SKM-1 treated with dmso at 0.1 percent for 144 hours (cell line): ENCODE measurements around the gene DUSP15.
"Not testable (repeated sequence)": the region's sequence is repeated elsewhere in the genome, so short reads cannot be mapped to it uniquely, and the experiment has no call there.

Experiments used
- DNase-seq: peaks from one replicate; lab custom pipeline; 2025; ENCODE audit not compliant: unreplicated experiment; lab: John Stamatoyannopoulos, UW

Gene DUSP15

GRCh38 chr20:31840906-31841816 is 29.2 kb downstream of the DUSP15 start:
- DNase-seq, result no peak

DNA sequence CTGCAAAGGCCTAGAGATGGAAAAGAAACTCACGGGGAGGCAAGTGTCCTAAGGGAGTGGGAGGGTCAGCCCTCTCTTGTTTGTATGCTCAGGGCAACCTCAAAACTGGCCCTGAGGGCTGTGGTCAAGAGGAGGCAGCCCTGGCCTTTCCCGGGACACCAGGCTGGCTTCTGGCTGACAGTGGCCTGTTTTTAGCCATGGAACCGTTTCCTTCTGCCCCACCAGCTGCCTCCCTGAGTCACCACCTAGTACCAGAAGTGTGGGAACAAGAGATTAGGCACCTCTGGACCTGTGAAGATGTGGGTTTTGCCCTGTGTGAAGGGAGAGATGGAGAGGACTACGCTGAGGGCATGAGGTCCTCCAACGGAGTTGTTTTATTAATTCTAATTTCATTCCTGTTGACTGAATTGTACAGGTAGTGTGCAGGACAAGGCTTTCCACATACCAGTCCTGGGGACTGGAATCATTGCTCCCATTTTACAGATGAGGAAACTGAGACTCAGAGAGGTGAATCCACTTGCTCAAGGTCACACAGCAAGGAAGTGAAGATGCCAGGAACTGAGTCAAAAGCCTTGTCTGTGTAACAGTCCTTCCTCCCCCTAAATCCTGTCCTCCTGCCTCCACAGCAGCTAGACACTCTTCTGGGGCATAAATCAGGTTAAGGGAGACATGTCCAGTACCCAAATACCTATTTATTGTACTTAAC is 30.4 kb downstream of the DUSP15 start:
- no peak for DNase-seq

DNA sequence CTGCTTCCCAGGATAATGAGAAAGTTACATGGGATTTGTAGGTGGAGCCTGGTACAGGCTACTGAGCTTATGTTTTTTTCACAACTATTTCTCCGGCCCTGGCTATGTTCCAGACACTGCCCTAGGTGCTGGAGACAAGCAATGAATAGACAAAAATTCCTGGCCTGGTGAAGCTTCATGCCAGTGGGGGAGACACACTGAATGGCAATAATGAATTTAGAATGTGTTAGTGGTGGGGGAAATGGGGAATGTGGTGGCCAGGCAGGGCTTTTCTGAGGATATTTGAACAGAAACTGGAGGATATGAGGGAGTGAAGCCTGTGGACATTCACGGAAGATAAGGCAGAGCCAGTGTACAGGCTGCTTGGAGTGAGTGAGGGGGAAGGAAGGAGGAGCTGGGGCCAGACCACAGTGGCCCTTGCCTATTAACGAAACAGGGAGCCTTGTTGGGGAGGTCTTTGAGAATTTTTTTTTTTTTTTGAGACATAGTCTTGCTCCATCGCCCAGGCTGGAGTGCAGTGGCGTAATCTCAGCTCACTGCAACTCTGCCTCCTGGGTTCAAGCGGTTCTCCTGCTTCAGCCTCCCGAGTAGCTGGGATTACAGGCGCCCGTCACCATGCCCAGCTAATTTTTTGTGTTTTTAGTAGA is 31.6 kb downstream of the DUSP15 start:
- no peak for DNase-seq

DNA sequence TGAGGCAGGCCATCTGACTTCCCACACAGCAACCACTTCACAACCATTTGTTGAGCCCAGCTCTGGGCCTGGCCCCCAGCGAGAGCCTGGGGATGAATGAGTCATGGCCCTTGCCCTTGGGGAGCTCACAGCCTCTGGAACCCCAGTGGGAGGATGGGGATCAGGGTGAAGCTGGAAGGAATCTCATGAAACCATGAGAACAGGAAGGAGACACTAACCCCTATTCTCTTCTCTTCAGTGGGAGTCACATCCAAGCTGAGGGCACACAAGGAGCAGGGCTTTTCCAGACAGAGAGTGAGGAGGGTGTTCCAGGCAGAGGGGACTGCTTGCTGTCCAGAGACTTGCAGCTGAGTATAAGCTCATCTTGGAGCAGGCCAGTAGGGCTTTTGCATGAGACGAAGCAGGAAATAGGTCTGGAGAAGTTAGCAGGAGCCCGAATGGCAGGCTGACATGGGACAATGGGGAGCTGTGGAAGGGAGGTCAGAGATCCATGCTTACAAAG is 32.4 kb downstream of the DUSP15 start:
- DNase-seq, result no peak

DNA sequence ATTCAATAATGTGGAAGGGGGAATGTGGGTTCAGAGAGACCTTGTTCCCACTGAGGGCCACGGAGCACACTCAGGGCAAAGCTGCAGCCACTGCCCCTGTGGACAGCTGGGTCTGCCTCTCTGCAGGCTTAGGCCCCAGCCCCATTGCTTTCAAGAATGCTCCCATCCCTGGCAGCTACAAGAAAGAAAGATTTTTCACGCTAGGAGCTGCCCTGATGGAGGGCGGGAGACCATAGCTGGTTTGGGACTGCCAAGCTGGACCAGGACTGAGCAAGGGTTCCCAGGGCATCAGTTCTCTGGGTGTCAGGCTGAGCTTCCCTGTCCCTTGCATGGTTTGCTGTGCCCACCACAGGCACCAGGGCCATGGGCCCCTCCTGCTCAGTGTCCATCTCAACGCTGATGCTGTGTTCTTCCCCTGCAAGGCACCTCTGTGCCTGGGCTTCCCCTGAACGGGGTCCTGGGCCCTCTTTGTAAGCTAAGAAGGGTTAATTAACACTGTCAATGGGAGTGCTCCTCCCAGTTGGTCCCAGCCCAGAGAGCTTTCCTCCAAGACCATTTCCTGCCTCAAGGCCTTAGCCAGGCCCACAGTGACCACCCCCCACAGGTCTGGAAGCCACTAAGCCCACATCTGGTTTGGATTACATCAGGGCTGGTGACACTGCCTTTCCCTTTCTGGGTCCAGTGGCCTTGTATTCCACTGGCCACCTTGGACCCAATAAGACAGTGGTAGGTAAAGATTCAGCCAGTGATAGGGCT is 33.3 kb downstream of the DUSP15 start:
- no peak for DNase-seq

- peak; percentile 55 for DNase-seq
Measured at GRCh38 chr20:31835977-31836852, 34.1 kb downstream of the DUSP15 start.

DNA sequence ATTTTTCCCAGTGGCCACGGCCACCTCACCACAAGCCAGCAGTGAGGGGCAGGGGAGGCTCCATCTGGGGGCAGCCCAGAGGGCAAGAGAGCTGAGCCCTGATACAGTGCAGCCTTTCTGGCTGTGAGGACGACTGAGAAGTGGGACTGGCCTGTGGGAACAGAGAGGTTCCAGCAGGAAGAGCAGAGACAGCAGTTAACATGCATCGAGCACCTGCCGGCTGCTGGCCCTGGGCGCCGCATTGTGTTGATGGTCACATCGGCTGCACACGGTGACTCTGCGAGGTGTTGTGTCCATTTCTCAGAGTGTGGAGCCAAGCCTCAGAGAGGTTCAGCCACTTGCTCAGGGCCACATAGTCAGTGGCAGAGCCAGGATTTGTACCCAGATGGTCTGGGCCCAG is 34.8 kb downstream of the DUSP15 start:
- no peak for DNase-seq

DNA sequence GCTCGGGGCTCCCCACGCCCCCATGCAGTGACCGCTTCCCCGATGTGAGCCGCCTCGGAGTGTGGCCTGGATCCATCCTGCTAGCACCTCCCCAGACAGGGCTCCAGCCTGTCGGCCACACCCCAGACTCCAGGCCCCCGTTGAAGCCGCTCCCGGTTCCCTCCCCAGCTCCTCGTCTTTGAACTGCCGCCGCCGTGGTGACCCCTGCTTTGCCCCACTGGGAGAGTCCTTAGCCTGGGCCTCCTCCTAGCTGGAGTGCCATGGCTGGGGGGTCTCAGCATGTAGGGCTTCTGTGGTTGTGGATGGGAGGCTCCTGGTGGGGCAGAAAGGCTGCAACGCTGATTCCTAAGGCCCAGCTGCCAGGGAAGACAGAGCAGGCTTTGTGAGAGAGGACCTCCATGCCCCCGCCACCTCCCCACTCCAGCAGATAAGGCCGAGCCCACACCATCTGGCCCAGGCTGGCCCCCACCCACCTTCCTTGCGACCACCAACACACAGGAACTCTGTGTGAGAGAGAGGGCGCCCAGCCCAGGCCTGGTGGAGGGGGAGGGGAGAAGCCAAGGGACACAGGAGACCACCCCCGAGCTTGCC is 36.3 kb downstream of the DUSP15 start:
- no peak for DNase-seq

DNA sequence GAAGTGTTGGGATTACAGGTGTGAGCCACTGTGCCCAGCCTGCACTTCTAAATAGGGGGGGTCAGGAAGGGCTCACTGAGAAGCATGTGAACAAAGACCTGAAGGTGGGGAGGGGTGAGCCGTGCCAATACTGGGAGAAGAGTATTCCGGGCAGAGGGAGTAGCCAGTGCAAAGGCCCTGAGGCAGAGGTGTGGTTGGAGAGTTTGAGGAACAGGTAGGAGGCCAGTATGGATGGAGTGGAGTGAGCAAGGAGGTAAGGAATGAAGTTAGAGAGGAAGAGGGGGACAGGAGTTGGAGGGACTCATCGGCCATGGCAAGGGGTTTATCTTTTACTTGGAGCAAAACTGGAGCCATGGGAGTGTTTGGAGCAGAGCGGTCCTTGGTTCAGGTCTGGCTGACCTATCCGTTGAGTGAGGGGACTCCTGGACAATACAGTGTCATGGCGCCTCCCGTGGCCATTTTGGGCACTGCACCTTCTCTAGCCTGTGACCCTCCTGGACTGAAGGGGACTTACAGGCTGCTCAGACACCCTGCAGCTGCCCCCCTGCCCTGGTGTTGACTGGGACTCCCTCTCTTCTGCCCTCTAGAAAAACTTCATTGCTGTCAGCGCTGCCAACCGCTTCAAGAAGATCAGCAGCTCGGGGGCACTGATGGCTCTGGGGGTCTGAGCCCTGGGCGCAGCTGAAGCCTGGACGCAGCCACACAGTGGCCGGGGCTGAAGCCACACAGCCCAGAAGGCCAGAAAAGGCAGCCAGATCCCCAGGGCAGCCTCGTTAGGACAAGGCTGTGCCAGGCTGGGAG is 37.0 kb downstream of the DUSP15 start:
- DNase-seq, result peak; percentile 38

DNA sequence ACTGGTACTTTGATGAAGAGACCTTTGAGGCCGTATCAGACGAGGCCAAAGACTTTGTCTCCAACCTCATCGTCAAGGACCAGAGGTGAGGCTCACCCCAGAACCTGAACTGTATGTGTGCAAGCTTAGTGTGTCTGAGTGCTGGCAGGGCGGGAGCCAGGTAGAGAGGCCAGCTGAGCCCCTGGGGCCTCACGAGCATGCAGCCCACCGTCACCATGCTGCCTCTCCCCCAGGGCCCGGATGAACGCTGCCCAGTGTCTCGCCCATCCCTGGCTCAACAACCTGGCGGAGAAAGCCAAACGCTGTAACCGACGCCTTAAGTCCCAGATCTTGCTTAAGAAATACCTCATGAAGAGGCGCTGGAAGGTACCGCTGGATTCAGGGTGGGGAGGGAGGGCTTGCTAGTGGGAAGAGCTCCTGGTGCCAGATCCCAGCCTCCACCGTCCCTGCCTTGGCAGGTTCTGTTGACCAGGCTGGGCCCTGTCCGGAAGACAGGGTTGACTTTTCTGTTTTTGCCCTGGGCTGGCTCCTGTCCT is 38.5 kb downstream of the DUSP15 start:
- DNase-seq, result no peak

- DNase-seq, result no peak
Measured at GRCh38 chr20:31831211-31831610, 39.1 kb downstream of the DUSP15 start.

DNA sequence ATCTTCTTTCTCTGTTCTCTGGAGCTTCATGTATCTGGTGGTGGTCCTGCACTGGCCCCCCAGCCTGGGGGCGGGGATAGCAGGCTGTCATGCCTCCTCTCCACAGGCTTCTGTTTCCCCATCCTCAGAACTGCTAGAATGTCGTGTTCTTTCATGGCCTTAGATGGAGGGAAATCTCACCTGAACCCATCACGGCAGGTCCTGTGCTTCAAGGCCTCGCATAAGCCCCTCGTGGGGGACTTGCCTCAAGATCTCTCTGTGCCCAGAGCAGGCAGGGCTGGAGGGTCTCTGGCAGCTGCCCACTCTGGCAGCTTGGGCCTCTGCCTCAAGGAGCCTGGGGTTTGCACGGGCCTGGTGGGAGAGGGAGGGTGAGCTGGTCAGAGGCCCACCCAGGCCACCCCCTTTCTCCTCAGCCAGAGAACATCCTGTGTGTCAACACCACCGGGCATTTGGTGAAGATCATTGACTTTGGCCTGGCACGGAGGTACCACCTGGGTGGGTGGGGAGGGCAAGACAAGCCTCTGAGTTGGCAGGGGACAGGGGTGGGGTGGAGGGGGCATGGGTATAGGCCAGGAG is 39.8 kb downstream of the DUSP15 start:
- DNase-seq, result no peak

DNA sequence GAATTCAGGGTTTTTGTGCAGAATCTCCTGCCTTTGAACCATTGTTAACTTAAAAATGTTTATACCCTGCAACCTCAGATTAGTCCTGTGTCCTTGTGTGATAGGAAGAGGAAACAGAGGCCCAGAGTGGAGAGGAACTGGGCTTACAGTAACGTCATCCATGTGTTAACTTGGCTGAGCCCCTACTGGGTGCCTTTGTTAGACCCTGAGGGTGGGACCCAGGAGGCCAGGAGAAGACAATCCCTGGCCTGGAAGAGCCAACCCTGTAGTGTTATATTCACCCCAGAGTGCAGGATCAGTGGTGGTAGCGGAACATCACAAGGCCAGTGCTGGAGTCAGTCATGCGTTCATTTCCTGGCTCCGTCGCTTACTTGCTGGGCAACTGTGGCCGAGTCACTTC is 40.6 kb downstream of the DUSP15 start:
- no peak for DNase-seq

- DNase-seq, result not testable (repeated sequence)
Measured at GRCh38 chr20:31828016-31828415, 42.3 kb downstream of the DUSP15 start.

DNA sequence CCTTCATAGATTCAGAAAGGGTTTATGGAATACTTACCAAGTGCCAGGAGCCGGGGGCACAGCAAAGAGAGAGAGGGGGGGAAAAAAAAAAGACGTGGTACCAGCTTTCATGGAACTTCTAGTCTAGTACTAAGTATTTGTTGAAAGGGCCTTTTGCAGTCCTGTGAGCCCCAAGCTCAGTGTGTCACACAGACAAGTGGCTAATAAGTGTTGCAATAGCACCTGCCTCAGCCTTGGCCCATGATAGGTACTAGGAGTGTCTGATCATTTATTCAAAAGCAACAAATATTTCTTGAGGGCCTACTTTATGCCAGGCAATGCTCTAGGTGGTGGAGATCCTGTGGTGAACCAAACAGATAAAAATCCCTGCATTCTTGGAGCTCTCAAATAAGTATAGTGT is 43.3 kb downstream of the DUSP15 start:
- no peak for DNase-seq

- DNase-seq, result no peak
Measured at GRCh38 chr20:31826074-31826473, 44.3 kb downstream of the DUSP15 start.

GRCh38 chr20:31824554-31825313 is 45.6 kb downstream of the DUSP15 start:
- DNase-seq, result no peak
